GM23338 (cell line): Measurements from ENCODE around the gene OSBPL6. TPM values are rescaled to one million over a fixed set of nuclear protein-coding genes. Genes with fewer than 3 reads are reported as not detected.

Source experiments
- ATAC-seq: fragments of 200-7000 bp; cut with Tn5 transposase; 3 replicates; pipeline ENCODE4 v1.9.1; 2020
- DNase-seq: peaks from one replicate; pipeline ENCODE4 v3.0.0-alpha.2; 2015; ENCODE audit warnings: low spot score
- H2AFZ ChIP-seq: fragments of 200-600 bp; sonication (generic); 2 replicates; pipeline ENCODE4 v1.8.0; 2016; ENCODE audit warnings: antibody characterized with exemption, mild to moderate bottlenecking, moderate library complexity
- H3F3A ChIP-seq: fragments of 200-600 bp; sonication (generic); replicated peaks from 2 replicates; pipeline ENCODE4 v1.8.0; 2017; ENCODE audit warnings: antibody characterized with exemption, mixed run types, low read depth
- H3K27ac ChIP-seq: fragments of 200-600 bp; sonication (generic); 2 replicates; pipeline ENCODE4 v1.6.1; 2016; ENCODE audit warnings: low read depth
- H3K27me3 ChIP-seq: fragments of 200-600 bp; sonication (generic); 2 replicates; pipeline ENCODE4 v1.8.0; 2016; ENCODE audit warnings: mild to moderate bottlenecking, mixed run types, moderate library complexity; ENCODE audit not compliant: insufficient read depth
- H3K36me3 ChIP-seq: fragments of 200-600 bp; sonication (generic); 2 replicates; pipeline ENCODE4 v1.8.0; 2016; ENCODE audit warnings: mild to moderate bottlenecking; ENCODE audit not compliant: insufficient read depth
- H3K4me1 ChIP-seq: fragments of 200-600 bp; sonication (generic); 2 replicates; pipeline ENCODE4 v1.8.0; 2016; ENCODE audit warnings: mild to moderate bottlenecking, moderate library complexity; ENCODE audit not compliant: insufficient read depth
- H3K4me2 ChIP-seq: fragments of 200-600 bp; sonication (generic); 2 replicates; pipeline ENCODE4 v1.7.1; 2017; ENCODE audit warnings: mixed run types
- H3K4me3 ChIP-seq: fragments of 200-600 bp; sonication (generic); 2 replicates; pipeline ENCODE4 v1.6.1; 2016; ENCODE audit warnings: mixed run types
- H3K79me2 ChIP-seq: fragments of 200-600 bp; sonication (generic); replicated peaks from 2 replicates; pipeline ENCODE4 v1.8.0; 2017; ENCODE audit warnings: mild to moderate bottlenecking; ENCODE audit not compliant: insufficient read depth
- H3K9me2 ChIP-seq: fragments of 200-600 bp; sonication (generic); 2 replicates; pipeline ENCODE4 v1.8.0; 2017; ENCODE audit not compliant: insufficient read depth
- H4K20me1 ChIP-seq: fragments of 200-600 bp; sonication (generic); replicated peaks from 2 replicates; pipeline ENCODE4 v1.8.0; 2017; ENCODE audit warnings: mild to moderate bottlenecking; ENCODE audit not compliant: insufficient read depth
- H3K27ac Mint-ChIP-seq: 2 replicates; pipeline ENCODE4 v1.8.0; 2020; ENCODE audit warnings: inconsistent platforms, mild to moderate bottlenecking, moderate library complexity, mixed read lengths
- H3K27me3 Mint-ChIP-seq: 3 replicates; pipeline ENCODE4 v1.8.0; 2022; ENCODE audit warnings: low read depth, mild to moderate bottlenecking, moderate library complexity, mixed read lengths, inconsistent platforms; ENCODE audit not compliant: insufficient read depth, poor library complexity
- H3K36me3 Mint-ChIP-seq: 3 replicates; pipeline ENCODE4 v1.8.0; 2021; ENCODE audit warnings: low read depth, mild to moderate bottlenecking, inconsistent platforms, moderate library complexity, mixed read lengths
- H3K4me1 Mint-ChIP-seq: 3 replicates; pipeline ENCODE4 v1.8.0; 2020; ENCODE audit warnings: mild to moderate bottlenecking, inconsistent platforms, mixed read lengths
- H3K4me3 Mint-ChIP-seq: 3 replicates; pipeline ENCODE4 v1.8.0; 2021; ENCODE audit warnings: moderate library complexity, mild to moderate bottlenecking, inconsistent platforms, mixed read lengths
- H3K9me3 Mint-ChIP-seq: 3 replicates; pipeline ENCODE4 v1.8.0; 2020; ENCODE audit warnings: moderate library complexity, mild to moderate bottlenecking, inconsistent platforms, mixed read lengths
- CREB1 ChIP-seq: fragments of 250-450 bp; sonication (Bioruptor Pico); IDR thresholded peaks from 2 replicates; pipeline ENCODE4 v1.5.0; 2020; ENCODE audit warnings: low read depth, mild to moderate bottlenecking, moderate library complexity
- EZH2 ChIP-seq: fragments of 200-600 bp; sonication (generic); IDR thresholded peaks from one replicate; pipeline ENCODE4 v1.8.0; 2017; ENCODE audit warnings: antibody characterized with exemption, mild to moderate bottlenecking, low read depth; ENCODE audit not compliant: unreplicated experiment
- EZH2phosphoT487 ChIP-seq: fragments of 200-600 bp; sonication (generic); IDR thresholded peaks from one replicate; pipeline ENCODE4 v1.8.1; 2018; ENCODE audit warnings: antibody characterized with exemption; ENCODE audit not compliant: unreplicated experiment
- JUNB ChIP-seq: IDR thresholded peaks from one replicate; pipeline ENCODE4 v1.6.1; 2016; ENCODE audit warnings: antibody characterized with exemption; ENCODE audit not compliant: unreplicated experiment
- POLR2AphosphoS5 ChIP-seq: IDR thresholded peaks from 2 replicates; pipeline ENCODE4 v1.6.1; 2016; ENCODE audit warnings: antibody characterized with exemption, low read depth
- ZNF114 ChIP-seq: fragments of 250-450 bp; sonication (Bioruptor Pico); IDR thresholded peaks from 2 replicates; pipeline ENCODE4 v1.5.0; 2020; ENCODE audit warnings: mild to moderate bottlenecking, moderate library complexity
- ZNF331 ChIP-seq: fragments of 250-450 bp; sonication (Bioruptor Pico); IDR thresholded peaks from 2 replicates; pipeline ENCODE4 v1.5.0; 2020; ENCODE audit warnings: low read depth, mild to moderate bottlenecking, moderate library complexity
- polyA plus RNA-seq: library from polyadenylated mRNA; unstranded; fragments of >200 nt; fragmentation: Nextera tagmentation; extraction: Ambion mirVana; gene quantifications from 2 replicates; pipeline ENCODE4 v1.2.1, GENCODE V29; 2016
- total RNA-seq: library from RNA; depleted of rRNA; stranded (reverse); fragments of >200 nt; shearing (Covaris generic); gene quantifications from 2 replicates; pipeline ENCODE4 v1.2.3, GENCODE V29; 2014
- TF ChIP-seq, protein P1 (sequence below): IDR thresholded peaks from 2 replicates; pipeline ENCODE4 v1.6.1; 2016; ENCODE audit warnings: antibody characterized with exemption
- TF ChIP-seq, protein P2 (sequence below): fragments of 250-450 bp; sonication (Bioruptor Pico); IDR thresholded peaks from 2 replicates; pipeline ENCODE4 v1.5.0; 2020; ENCODE audit warnings: mild to moderate bottlenecking, moderate library complexity

Gene OSBPL6
- total and polyA plus RNA-seq, 2 experiments from 2014 or later, result 6.0 to 8.5 TPM

DNA sequence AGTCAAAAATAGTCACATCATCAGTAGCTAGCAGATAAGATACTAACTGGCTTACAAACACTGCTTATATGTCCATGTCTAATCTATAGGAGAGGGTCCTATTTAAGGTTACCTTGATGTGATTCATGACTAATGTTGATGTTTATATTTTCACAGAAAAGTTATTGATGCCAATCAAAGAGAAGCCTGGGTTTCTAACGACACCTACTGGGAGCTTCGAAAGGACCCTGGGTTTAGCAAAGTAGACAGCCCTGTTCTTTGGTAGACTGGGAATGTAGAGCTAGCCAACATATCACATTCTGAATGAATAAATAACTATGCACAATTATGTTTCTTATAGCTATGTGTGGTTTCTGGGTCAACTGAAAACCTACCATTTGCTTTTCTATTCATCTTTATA, 201.0 kb downstream of the OSBPL6 start:
- Histone ChIP-seq H3K36me3 (no peaks in the 10 kb centered on the region), H3K4me2 (no peak overlapping the region), H3K4me1 (no peaks in the 10 kb centered on the region), H3K27me3 (no peaks in the 10 kb centered on the region), H3F3A (no peaks in the 10 kb centered on the region), H3K9me2 (no peaks in the 10 kb centered on the region), H2AFZ (no peak overlapping the region), H4K20me1 (no peaks in the 10 kb centered on the region), H3K27ac (no peak overlapping the region), H3K4me3 (no peak overlapping the region), H3K79me2 (no peaks in the 10 kb centered on the region)
- Mint-ChIP-seq H3K4me3 (no peak overlapping the region), H3K27ac (no peak overlapping the region), H3K27me3 (no peaks in the 10 kb centered on the region), H3K9me3 (no peaks in the 10 kb centered on the region), H3K4me1 (no peaks in the 10 kb centered on the region), H3K36me3 (no peaks in the 10 kb centered on the region)
- ATAC-seq, result no peak
- DNase-seq, result no peak
- TF ChIP-seq, protein P1, sequence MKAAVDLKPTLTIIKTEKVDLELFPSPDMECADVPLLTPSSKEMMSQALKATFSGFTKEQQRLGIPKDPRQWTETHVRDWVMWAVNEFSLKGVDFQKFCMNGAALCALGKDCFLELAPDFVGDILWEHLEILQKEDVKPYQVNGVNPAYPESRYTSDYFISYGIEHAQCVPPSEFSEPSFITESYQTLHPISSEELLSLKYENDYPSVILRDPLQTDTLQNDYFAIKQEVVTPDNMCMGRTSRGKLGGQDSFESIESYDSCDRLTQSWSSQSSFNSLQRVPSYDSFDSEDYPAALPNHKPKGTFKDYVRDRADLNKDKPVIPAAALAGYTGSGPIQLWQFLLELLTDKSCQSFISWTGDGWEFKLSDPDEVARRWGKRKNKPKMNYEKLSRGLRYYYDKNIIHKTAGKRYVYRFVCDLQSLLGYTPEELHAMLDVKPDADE, result no peak
- TF ChIP-seq JUNB, result no peak
- no peak for TF ChIP-seq POLR2AphosphoS5
- no peak for TF ChIP-seq EZH2phosphoT487
- TF ChIP-seq ZNF331, result no peak
- TF ChIP-seq EZH2, result no peak
- TF ChIP-seq CREB1 (CRISPR knock-in tag), result no peak
- TF ChIP-seq ZNF114 (CRISPR knock-in tag), result no peak
- TF ChIP-seq, protein P2, sequence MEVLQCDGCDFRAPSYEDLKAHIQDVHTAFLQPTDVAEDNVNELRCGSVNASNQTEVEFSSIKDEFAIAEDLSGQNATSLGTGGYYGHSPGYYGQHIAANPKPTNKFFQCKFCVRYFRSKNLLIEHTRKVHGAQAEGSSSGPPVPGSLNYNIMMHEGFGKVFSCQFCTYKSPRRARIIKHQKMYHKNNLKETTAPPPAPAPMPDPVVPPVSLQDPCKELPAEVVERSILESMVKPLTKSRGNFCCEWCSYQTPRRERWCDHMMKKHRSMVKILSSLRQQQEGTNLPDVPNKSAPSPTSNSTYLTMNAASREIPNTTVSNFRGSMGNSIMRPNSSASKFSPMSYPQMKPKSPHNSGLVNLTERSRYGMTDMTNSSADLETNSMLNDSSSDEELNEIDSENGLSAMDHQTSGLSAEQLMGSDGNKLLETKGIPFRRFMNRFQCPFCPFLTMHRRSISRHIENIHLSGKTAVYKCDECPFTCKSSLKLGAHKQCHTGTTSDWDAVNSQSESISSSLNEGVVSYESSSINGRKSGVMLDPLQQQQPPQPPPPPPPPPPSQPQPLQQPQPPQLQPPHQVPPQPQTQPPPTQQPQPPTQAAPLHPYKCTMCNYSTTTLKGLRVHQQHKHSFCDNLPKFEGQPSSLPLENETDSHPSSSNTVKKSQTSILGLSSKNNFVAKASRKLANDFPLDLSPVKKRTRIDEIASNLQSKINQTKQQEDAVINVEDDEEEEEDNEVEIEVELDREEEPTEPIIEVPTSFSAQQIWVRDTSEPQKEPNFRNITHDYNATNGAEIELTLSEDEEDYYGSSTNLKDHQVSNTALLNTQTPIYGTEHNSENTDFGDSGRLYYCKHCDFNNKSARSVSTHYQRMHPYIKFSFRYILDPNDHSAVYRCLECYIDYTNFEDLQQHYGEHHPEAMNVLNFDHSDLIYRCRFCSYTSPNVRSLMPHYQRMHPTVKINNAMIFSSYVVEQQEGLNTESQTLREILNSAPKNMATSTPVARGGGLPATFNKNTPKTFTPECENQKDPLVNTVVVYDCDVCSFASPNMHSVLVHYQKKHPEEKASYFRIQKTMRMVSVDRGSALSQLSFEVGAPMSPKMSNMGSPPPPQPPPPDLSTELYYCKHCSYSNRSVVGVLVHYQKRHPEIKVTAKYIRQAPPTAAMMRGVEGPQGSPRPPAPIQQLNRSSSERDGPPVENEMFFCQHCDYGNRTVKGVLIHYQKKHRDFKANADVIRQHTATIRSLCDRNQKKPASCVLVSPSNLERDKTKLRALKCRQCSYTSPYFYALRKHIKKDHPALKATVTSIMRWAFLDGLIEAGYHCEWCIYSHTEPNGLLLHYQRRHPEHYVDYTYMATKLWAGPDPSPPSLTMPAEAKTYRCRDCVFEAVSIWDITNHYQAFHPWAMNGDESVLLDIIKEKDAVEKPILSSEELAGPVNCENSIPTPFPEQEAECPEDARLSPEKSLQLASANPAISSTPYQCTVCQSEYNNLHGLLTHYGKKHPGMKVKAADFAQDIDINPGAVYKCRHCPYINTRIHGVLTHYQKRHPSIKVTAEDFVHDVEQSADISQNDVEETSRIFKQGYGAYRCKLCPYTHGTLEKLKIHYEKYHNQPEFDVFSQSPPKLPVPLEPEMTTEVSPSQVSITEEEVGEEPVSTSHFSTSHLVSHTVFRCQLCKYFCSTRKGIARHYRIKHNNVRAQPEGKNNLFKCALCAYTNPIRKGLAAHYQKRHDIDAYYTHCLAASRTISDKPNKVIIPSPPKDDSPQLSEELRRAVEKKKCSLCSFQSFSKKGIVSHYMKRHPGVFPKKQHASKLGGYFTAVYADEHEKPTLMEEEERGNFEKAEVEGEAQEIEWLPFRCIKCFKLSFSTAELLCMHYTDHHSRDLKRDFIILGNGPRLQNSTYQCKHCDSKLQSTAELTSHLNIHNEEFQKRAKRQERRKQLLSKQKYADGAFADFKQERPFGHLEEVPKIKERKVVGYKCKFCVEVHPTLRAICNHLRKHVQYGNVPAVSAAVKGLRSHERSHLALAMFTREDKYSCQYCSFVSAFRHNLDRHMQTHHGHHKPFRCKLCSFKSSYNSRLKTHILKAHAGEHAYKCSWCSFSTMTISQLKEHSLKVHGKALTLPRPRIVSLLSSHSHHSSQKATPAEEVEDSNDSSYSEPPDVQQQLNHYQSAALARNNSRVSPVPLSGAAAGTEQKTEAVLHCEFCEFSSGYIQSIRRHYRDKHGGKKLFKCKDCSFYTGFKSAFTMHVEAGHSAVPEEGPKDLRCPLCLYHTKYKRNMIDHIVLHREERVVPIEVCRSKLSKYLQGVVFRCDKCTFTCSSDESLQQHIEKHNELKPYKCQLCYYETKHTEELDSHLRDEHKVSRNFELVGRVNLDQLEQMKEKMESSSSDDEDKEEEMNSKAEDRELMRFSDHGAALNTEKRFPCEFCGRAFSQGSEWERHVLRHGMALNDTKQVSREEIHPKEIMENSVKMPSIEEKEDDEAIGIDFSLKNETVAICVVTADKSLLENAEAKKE (CRISPR knock-in tag), result no peak
